ENCODE data around the gene KRT16. TPM values are rescaled to one million over a fixed set of nuclear protein-coding genes. Genes with fewer than 3 reads are reported as not detected.
"Not testable (repeated sequence)": the region's sequence is repeated elsewhere in the genome, so short reads cannot be mapped to it uniquely, and the experiment has no call there.

KRT16 gene
- total RNA-seq, 4 donors from 2014 or later: 1.1 to 78.8 (median 13.5) TPM

- no peaks in the 10 kb centered on the region for H3K9me3 ChIP-seq
- H3K27me3 ChIP-seq: peaks cover 7% of the 10 kb centered on the region
- no peaks in the 10 kb centered on the region for H3K36me3 ChIP-seq
- 68% methylated on average over 5 to 6 of the region's 13 CpGs for WGBS, 2 donors (ENCODE audit: low coverage in 1 of 2)
- H3K4me1 ChIP-seq: peaks cover 0 to 4% (median 0%) of the 10 kb centered on the region in 3 donors
- no peak for ATAC-seq
- TF ChIP-seq POLR2A (IDR thresholded peaks at IDR 0.05) (no peak), POLR2AphosphoS5 (IDR thresholded peaks at IDR 0.05) (no peak), CTCF (IDR thresholded peaks at IDR 0.05) (no peak), EP300 (IDR thresholded peaks at IDR 0.05) (no peak)
- H3K4me3 ChIP-seq: no peak overlapping the region
- no peak overlapping the region for H3K27ac ChIP-seq
Observed at GRCh38 chr17:41629826-41630670, 17.5 kb upstream of the KRT16 start.

- H3K4me1 ChIP-seq: no peaks in the 10 kb centered on the region
- no peaks in the 10 kb centered on the region for H3K36me3 ChIP-seq
- ATAC-seq: no peak
- no peaks in the 10 kb centered on the region for H3K9me3 ChIP-seq
- TF ChIP-seq EP300 (IDR thresholded peaks at IDR 0.05) (no peak), POLR2A (IDR thresholded peaks at IDR 0.05) (no peak), POLR2AphosphoS5 (IDR thresholded peaks at IDR 0.05) (no peak), CTCF (IDR thresholded peaks at IDR 0.05) (no peak)
- WGBS, 2 donors (ENCODE audit: low coverage in 1 of 2): 93% methylated on average over 3 of the region's 10 CpGs; no CpG with 5 or more reads in 1 of the 2 donors
- H3K27ac ChIP-seq: no peak overlapping the region
- peaks cover 14% of the 10 kb centered on the region for H3K27me3 ChIP-seq
- no peak overlapping the region for H3K4me3 ChIP-seq
Observed at GRCh38 chr17:41629316-41629715, 16.7 kb upstream of the KRT16 start.

- not testable (repeated sequence) for H3K27ac ChIP-seq, H3K36me3 ChIP-seq, H3K4me3 ChIP-seq, ATAC-seq, H3K4me1 ChIP-seq, H3K9me3 ChIP-seq
- peaks cover 19% of the 10 kb centered on the region for H3K27me3 ChIP-seq
- WGBS, 2 donors (ENCODE audit: low coverage in 1 of 2): 77 to 87% methylated on average over 3 to 7 of the region's 11 CpGs
Observed at GRCh38 chr17:41628621-41629255, 16.2 kb upstream of the KRT16 start.

GRCh38 chr17:41628073-41628370, 15.5 kb upstream of the KRT16 start:
- peaks cover 24% of the 10 kb centered on the region for H3K27me3 ChIP-seq
- H3K4me3 ChIP-seq, H3K36me3 ChIP-seq, H3K4me1 ChIP-seq, H3K27ac ChIP-seq, H3K9me3 ChIP-seq, ATAC-seq: not testable (repeated sequence)
- WGBS, 2 donors (ENCODE audit: low coverage in 1 of 2): no CpG with 5 or more reads among the region's 1 CpG

GRCh38 chr17:41627316-41628072, 14.9 kb upstream of the KRT16 start:
- H3K9me3 ChIP-seq: no peaks in the 10 kb centered on the region
- H3K36me3 ChIP-seq: no peaks in the 10 kb centered on the region
- WGBS, 2 donors (ENCODE audit: low coverage in 1 of 2): 82 to 84% methylated on average over 11 to 16 of the region's 23 CpGs
- ATAC-seq: no peak
- no peak overlapping the region for H3K4me3 ChIP-seq
- no peak for TF ChIP-seq POLR2A (IDR thresholded peaks at IDR 0.05)
- TF ChIP-seq EP300 (IDR thresholded peaks at IDR 0.05): no peak
- no peak for TF ChIP-seq POLR2AphosphoS5 (IDR thresholded peaks at IDR 0.05)
- no peak for TF ChIP-seq CTCF (IDR thresholded peaks at IDR 0.05)
- no peak overlapping the region for H3K27ac ChIP-seq
- peaks cover 24% of the 10 kb centered on the region for H3K27me3 ChIP-seq
- no peaks in the 10 kb centered on the region for H3K4me1 ChIP-seq

GRCh38 chr17:41626914-41627295, 14.3 kb upstream of the KRT16 start:
- H3K4me3 ChIP-seq: not testable (repeated sequence)

DNA sequence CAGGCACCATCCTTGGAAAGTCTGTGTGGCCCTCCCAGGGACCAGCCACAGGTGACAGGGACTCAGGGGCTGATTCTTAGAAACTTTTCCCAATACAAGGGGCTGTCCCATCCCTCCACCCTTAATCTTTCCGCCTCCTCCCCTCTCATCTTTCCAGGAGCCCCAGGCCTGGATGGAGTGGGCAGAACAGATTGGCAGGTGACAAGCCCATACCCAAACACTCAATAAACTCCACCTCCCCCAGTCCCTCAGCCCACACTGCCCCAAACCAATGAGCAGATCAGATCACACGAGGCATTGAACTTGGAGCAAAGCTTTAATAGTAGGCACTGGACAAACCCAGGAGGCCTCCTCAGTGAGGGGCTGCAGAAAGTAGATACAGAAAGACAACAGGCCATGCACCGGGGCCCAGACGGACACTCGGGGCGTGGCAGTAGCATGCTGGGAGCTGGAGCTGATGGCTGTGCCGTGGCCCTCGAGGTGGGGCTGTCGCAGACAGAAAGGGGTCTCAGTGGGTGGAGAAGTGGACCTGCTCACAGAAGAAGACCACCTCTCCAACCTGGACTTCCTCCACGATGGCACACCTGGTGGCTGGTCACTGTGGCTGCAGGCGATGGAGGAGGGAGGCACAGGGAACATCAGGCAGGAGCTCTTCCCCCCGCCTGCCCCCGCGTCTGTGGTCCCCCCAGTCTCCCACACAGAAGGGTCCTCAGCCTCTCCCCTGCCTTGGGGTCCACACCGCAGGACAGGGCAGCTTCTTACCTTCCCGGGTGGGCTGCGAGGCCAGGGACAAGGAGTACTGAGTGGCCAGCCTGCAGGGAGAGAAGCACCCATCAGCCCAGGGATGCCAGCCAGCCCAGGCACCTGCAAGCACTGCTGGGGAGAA, 13.7 kb upstream of the KRT16 start:
- H3K27ac ChIP-seq, H3K9me3 ChIP-seq, H3K36me3 ChIP-seq, H3K4me1 ChIP-seq, H3K4me3 ChIP-seq, ATAC-seq: not testable (repeated sequence)
- peaks cover 17% of the 10 kb centered on the region for H3K27me3 ChIP-seq
- 100% methylated on average over 1 of the region's 17 CpGs; no CpG with 5 or more reads in 1 of the 2 donors for WGBS, 2 donors (ENCODE audit: low coverage in 1 of 2)

More at GRCh38 chr17:41626914-41627295, 14.3 kb upstream of the KRT16 start:
- peaks cover 21% of the 10 kb centered on the region for H3K27me3 ChIP-seq
- H3K9me3 ChIP-seq, H3K27ac ChIP-seq, H3K36me3 ChIP-seq, H3K4me1 ChIP-seq, ATAC-seq: not testable (repeated sequence)
- 79% methylated on average over 5 of the region's 5 CpGs; no CpG with 5 or more reads in 1 of the 2 donors for WGBS, 2 donors (ENCODE audit: low coverage in 1 of 2)
